B cell (primary cell): Measurements from ENCODE around the gene MAP7D3.

Experiments
- CTCF ChIP-seq: fragments of 200-600 bp; IDR thresholded peaks from one replicate; pipeline ENCODE4 v1.8.0; 2022; ENCODE audit warnings: antibody characterized with exemption, mild to moderate bottlenecking
- EZH2 ChIP-seq: IDR thresholded peaks from 2 replicates; pipeline ENCODE4 v1.6.1; 2012; ENCODE audit warnings: borderline replicate concordance, low read depth, mild to moderate bottlenecking, moderate library complexity, low read length; ENCODE audit not compliant: insufficient read depth, poor library complexity, severe bottlenecking

- TF ChIP-seq CTCF = no peak
- no peak for TF ChIP-seq EZH2
Observed at GRCh38 chrX:136246201-136246600, 5.0 kb downstream of the MAP7D3 start.
